Measurements from ENCODE around the gene HTR3D.

HTR3D gene

GRCh38 chr3:184082465-184082864 lies 50.9 kb downstream of the HTR3D start:
- Histone ChIP-seq H3K4me3 (ENCODE audit: low read length) (no peak overlapping the region), H3K36me3 (ENCODE audit: control insufficient read depth, insufficient read depth, low read length) (no peaks in the 10 kb centered on the region), H3K4me1 (ENCODE audit: control insufficient read depth, insufficient read depth, low read length) (no peaks in the 10 kb centered on the region), H3K9ac (ENCODE audit: low read length) (no peak overlapping the region), H3K27ac (ENCODE audit: low read depth, low read length) (no peak overlapping the region), H3K27me3 (ENCODE audit: control insufficient read depth, insufficient read depth, low read length) (no peaks in the 10 kb centered on the region)

DNA sequence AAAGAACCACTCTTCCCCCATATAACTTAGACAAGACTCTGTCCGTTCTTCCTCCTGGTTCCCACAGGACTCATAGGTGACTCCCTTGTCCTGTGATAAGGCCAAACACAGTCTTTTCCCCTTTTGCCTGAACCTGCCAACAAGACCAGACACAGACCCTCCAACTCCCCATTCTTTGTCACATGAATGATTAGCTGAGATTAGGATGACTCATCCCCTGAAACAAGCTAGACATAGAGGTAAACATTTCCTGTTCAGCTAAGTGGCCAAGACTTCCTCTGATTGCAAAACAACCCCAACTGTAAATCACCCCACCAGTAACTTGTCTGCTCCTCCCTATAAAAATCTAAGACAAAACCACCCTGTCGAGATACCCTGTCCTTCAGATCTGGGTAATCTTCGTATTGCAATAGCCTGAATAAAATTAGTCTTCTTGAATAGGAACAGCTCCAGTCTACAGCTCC lies 53.9 kb downstream of the HTR3D start:
- Histone ChIP-seq H3K4me1 (ENCODE audit: control insufficient read depth, insufficient read depth, low read length) (no peaks in the 10 kb centered on the region), H3K9ac (ENCODE audit: low read length) (no peak overlapping the region), H3K36me3 (ENCODE audit: control insufficient read depth, insufficient read depth, low read length) (no peaks in the 10 kb centered on the region), H3K27ac (ENCODE audit: low read depth, low read length) (no peak overlapping the region), H3K4me3 (ENCODE audit: low read length) (no peak overlapping the region), H3K27me3 (ENCODE audit: control insufficient read depth, insufficient read depth, low read length) (no peaks in the 10 kb centered on the region)

All from rectal smooth muscle tissue (tissue), 1 donor.